PC-3 (cell line): ENCODE data around the gene CAPZB. TPM values are rescaled to one million over a fixed set of nuclear protein-coding genes. Genes with fewer than 3 reads are reported as not detected.

Experiments used
- ATAC-seq: fragments of 200-7000 bp; cut with Tn5 transposase; 2 replicates; pipeline ENCODE4 v1.9.1; 2020; ENCODE audit warnings: mild to moderate bottlenecking, moderate library complexity
- BruUV-seq: library from RNA; stranded (reverse); fragments of 400-500 nt; replicated peaks from 2 replicates; lab custom pipeline; 2021; lab: Mats Ljungman, UMichigan
- CTCF ChIA-PET: fragments of 300-600 bp; sonication (Branson Sonifier 250); formaldehyde crosslinking; loops from one replicate; lab custom pipeline; 2022; ENCODE audit warnings: antibody characterized with exemption; lab: Charles Lee
- POLR2A ChIA-PET: fragments of 300-600 bp; sonication (Branson Sonifier 250); formaldehyde crosslinking; loops from one replicate; lab custom pipeline; 2022; ENCODE audit warnings: antibody characterized with exemption; ENCODE audit not compliant: unreplicated experiment; lab: Charles Lee
- DNase-seq: peaks from one replicate; pipeline ENCODE4 v3.0.0-alpha.2; 2015
- H2AFZ ChIP-seq: fragments of 300-600 bp; sonication (generic); 2 replicates; pipeline ENCODE4 v1.6.0; 2016; ENCODE audit warnings: antibody characterized with exemption, low read length
- H3F3A ChIP-seq: fragments of 300-600 bp; sonication (generic); one replicate; pipeline ENCODE4 v1.6.0; 2017; ENCODE audit warnings: antibody characterized with exemption, low read length, control low read depth, mild to moderate bottlenecking; ENCODE audit not compliant: unreplicated experiment
- H3K27ac ChIP-seq: fragments of 300-600 bp; sonication (generic); 2 replicates; pipeline ENCODE4 v1.5.1; 2016; ENCODE audit warnings: mild to moderate bottlenecking, low read length
- H3K27me3 ChIP-seq: fragments of 300-600 bp; sonication (generic); 2 replicates; pipeline ENCODE4 v1.6.1; 2016; ENCODE audit warnings: low read length, mixed read lengths
- H3K36me3 ChIP-seq: fragments of 300-600 bp; sonication (generic); 2 replicates; pipeline ENCODE4 v1.6.1; 2016; ENCODE audit warnings: low read depth, mixed run types, low read length, mixed read lengths
- H3K4me1 ChIP-seq: fragments of 300-600 bp; sonication (generic); 2 replicates; pipeline ENCODE4 v1.5.1; 2016; ENCODE audit warnings: low read length; ENCODE audit not compliant: insufficient read depth
- H3K4me2 ChIP-seq: fragments of 300-600 bp; sonication (generic); 2 replicates; pipeline ENCODE4 v1.6.0; 2016; ENCODE audit warnings: low read length
- H3K4me3 ChIP-seq: fragments of 300-600 bp; sonication (generic); 2 replicates; pipeline ENCODE4 v1.5.1; 2016; ENCODE audit warnings: mild to moderate bottlenecking, low read length, mixed read lengths
- H3K79me2 ChIP-seq: fragments of 300-600 bp; sonication (generic); 2 replicates; pipeline ENCODE4 v1.6.1; 2017; ENCODE audit warnings: low read length, mixed read lengths
- H3K9ac ChIP-seq: fragments of 300-600 bp; sonication (generic); 2 replicates; pipeline ENCODE4 v1.6.0; 2016; ENCODE audit warnings: mild to moderate bottlenecking, low read length
- H3K9me2 ChIP-seq: fragments of 300-600 bp; sonication (generic); replicated peaks from 2 replicates; pipeline ENCODE4 v1.6.1; 2016; ENCODE audit warnings: mixed run types, low read length, mixed read lengths
- H3K9me3 ChIP-seq: fragments of 300-600 bp; sonication (generic); 2 replicates; pipeline ENCODE4 v1.6.1; 2016; ENCODE audit warnings: low read length, mixed read lengths
- H4K20me1 ChIP-seq: fragments of 300-600 bp; sonication (generic); 2 replicates; pipeline ENCODE4 v1.6.1; 2016; ENCODE audit warnings: low read length, mixed read lengths
- EZH2 ChIP-seq: fragments of 300-600 bp; sonication (generic); IDR thresholded peaks from one replicate; pipeline ENCODE4 v1.6.1; 2017; ENCODE audit warnings: antibody characterized with exemption, mild to moderate bottlenecking, low read length; ENCODE audit not compliant: unreplicated experiment
- EZH2phosphoT487 ChIP-seq: fragments of 300-600 bp; sonication (generic); IDR thresholded peaks from 2 replicates; pipeline ENCODE4 v1.6.1; 2018; ENCODE audit warnings: mild to moderate bottlenecking, antibody characterized with exemption, low read length, borderline replicate concordance
- intact Hi-C: fragments of 100-400 bp; cut with micrococcal nuclease; formaldehyde crosslinking; loops from 2 replicates; pipeline ENCODE4 v1.9.0; 2023
- total RNA-seq: library from RNA; depleted of rRNA; stranded (reverse); fragments of >200 nt; gene quantifications from 2 replicates; pipeline ENCODE4 v1.2.3, GENCODE V29; 2014
- TF ChIP-seq, protein P1 (sequence below): fragments of 300-600 bp; sonication (generic); conservative IDR thresholded peaks from 2 replicates; pipeline ENCODE4 v1.5.1; 2017; ENCODE audit warnings: antibody characterized with exemption, low read depth, mild to moderate bottlenecking, low read length

Gene CAPZB
- total RNA-seq, 1 experiment from 2014 or later, result 86.7 TPM

DNA sequence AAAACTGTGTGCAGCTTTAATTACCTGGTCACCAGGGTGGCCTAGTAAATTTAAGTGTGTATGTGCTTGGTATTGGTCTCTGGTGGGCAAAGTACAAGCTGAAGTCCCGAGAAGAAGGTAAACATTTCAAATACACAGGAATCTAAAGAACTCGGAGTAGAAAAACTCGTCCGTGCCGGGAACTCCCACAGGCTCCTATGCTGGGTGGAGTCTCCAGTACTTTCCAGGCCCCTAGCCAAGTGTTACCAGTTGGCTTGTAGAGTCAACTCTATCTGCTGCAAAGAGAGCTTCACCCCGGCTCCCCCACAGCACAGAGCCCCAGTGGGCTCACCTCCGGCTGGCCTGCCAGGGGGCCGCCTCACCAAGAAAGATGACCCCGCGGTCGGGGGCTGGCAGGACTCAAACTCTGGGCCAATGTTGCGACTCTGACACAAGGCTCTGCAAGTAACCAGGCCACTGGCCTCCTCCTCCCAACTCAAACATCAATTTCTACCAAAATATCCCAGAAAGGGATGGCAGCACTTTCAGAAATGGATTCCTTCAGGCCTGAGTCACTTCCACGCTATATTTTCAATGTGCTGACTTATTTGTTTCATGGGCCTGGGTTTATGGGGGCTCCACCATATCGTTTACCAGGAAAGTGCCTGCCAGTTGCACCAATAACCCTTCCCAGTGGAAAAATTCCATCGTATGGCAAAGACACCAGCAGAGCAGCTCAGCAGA, 99.3 kb downstream of the CAPZB start:
- Histone ChIP-seq H4K20me1 (peaks cover 17% of the 10 kb centered on the region; the same call in 1 of the 2 replicates), H2AFZ (no peak overlapping the region), H3K9me2 (no peaks in the 10 kb centered on the region), H3K79me2 (peaks cover 40% of the 10 kb centered on the region), H3K4me2 (no peak overlapping the region), H3K4me3 (no peak overlapping the region), H3F3A (no peaks in the 10 kb centered on the region), H3K27ac (no peak overlapping the region), H3K9me3 (no peaks in the 10 kb centered on the region), H3K9ac (no peak overlapping the region), H3K36me3 (peaks cover 4% of the 10 kb centered on the region; the same call in 1 of the 2 replicates), H3K4me1 (no peaks in the 10 kb centered on the region), H3K27me3 (no peaks in the 10 kb centered on the region)
- TF ChIP-seq EZH2phosphoT487, result no peak
- TF ChIP-seq, protein P1, sequence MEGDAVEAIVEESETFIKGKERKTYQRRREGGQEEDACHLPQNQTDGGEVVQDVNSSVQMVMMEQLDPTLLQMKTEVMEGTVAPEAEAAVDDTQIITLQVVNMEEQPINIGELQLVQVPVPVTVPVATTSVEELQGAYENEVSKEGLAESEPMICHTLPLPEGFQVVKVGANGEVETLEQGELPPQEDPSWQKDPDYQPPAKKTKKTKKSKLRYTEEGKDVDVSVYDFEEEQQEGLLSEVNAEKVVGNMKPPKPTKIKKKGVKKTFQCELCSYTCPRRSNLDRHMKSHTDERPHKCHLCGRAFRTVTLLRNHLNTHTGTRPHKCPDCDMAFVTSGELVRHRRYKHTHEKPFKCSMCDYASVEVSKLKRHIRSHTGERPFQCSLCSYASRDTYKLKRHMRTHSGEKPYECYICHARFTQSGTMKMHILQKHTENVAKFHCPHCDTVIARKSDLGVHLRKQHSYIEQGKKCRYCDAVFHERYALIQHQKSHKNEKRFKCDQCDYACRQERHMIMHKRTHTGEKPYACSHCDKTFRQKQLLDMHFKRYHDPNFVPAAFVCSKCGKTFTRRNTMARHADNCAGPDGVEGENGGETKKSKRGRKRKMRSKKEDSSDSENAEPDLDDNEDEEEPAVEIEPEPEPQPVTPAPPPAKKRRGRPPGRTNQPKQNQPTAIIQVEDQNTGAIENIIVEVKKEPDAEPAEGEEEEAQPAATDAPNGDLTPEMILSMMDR, result no peak
- no peak for TF ChIP-seq EZH2
- ATAC-seq, result no peak; the same call in 1 of the 2 replicates
- intact Hi-C loops, result no loop called here
- DNase-seq, result no peak
- ChIA-PET POLR2A (no interaction called here), CTCF (no interaction called here)
- BruUV-seq, result no TSS peak

DNA sequence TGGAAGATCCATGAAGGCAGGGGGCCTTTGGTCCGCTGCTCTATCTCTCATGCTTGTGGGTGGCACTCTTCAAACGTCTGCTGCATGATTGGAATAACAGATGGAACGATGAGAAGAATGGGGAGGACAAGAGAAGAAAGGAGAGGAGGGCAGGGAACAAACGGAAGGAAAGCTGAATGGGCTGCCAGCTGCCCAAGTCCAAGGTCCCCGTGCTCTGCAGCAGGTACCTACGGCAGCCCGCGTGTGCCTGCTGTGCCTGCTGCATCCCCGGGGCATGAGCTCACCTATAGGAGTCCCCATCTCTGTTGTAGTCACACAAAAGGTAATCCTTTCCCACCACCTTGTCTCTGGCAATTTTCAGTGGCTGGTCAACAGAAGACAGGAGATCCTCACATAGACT, 100.1 kb downstream of the CAPZB start:
- BruUV-seq, result no TSS peak
- ATAC-seq (no peak), DNase-seq (no peak)
- CTCF ChIA-PET, result no interaction called here
- H2AFZ ChIP-seq, result no peak overlapping the region
- H4K20me1 ChIP-seq, result peaks cover 10% of the 10 kb centered on the region; the same call in 1 of the 2 replicates
- no peak overlapping the region for H3K27ac ChIP-seq
- intact Hi-C loops, result no loop called here
- no peaks in the 10 kb centered on the region for H3K9me3 ChIP-seq
- H3K79me2 ChIP-seq, result peaks cover 32% of the 10 kb centered on the region
- POLR2A ChIA-PET, result no interaction called here
- H3K27me3 ChIP-seq, result no peaks in the 10 kb centered on the region
- H3K4me2 ChIP-seq, result no peak overlapping the region
- H3K9ac ChIP-seq, result no peak overlapping the region
- H3K9me2 ChIP-seq, result no peaks in the 10 kb centered on the region
- TF ChIP-seq, protein P1, result no peak
- no peak for TF ChIP-seq EZH2
- TF ChIP-seq EZH2phosphoT487, result no peak
- no peaks in the 10 kb centered on the region for H3K4me1 ChIP-seq
- H3K4me3 ChIP-seq, result no peak overlapping the region
- no peaks in the 10 kb centered on the region for H3F3A ChIP-seq
- H3K36me3 ChIP-seq, result peaks cover 7% of the 10 kb centered on the region

DNA sequence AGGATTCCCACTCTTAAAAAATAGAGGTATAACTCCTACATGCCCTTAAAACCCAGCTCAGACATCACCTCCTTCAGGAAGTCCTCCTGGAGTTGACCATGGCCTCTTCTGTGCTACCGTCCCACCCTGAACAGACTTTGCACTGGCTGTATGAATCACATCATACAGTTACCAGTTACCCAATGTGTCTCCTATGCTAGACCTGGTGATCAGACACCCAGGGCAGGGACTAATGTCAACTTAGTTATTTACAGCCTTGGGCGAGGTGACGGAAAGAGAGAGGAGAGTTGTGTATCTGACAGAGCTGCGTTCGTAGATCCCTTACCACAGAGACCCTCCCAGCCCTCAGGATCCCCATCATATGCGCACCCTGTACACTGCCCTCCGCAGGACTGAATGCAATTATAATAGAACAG, 100.6 kb downstream of the CAPZB start:
- H3K4me1 ChIP-seq, result no peaks in the 10 kb centered on the region
- no peaks in the 10 kb centered on the region for H3F3A ChIP-seq
- H3K9ac ChIP-seq, result no peak overlapping the region
- DNase-seq, result no peak
- H3K9me2 ChIP-seq, result no peaks in the 10 kb centered on the region
- no peaks in the 10 kb centered on the region for H3K27me3 ChIP-seq
- peaks cover 10% of the 10 kb centered on the region; the same call in 1 of the 2 replicates for H4K20me1 ChIP-seq
- BruUV-seq, result no TSS peak
- intact Hi-C loops, result no loop called here
- H3K9me3 ChIP-seq, result no peaks in the 10 kb centered on the region
- no peak overlapping the region for H3K4me2 ChIP-seq
- peaks cover 28% of the 10 kb centered on the region for H3K79me2 ChIP-seq
- TF ChIP-seq, protein P1, result no peak
- TF ChIP-seq EZH2phosphoT487 (no peak), EZH2 (no peak)
- H2AFZ ChIP-seq, result no peak overlapping the region
- CTCF ChIA-PET, result no interaction called here
- POLR2A ChIA-PET, result no interaction called here
- no peak overlapping the region for H3K27ac ChIP-seq
- H3K4me3 ChIP-seq, result no peak overlapping the region
- peaks cover 8% of the 10 kb centered on the region for H3K36me3 ChIP-seq
- ATAC-seq, result no peak
